ENCODE measurements around the gene CELF2. TPM values are rescaled to one million over a fixed set of nuclear protein-coding genes. Genes with fewer than 3 reads are reported as not detected.

CELF2 gene
- total RNA-seq, 1 donor from 2014 or later: 27.5 TPM

- Mint-ChIP-seq H3K4me3 (ENCODE audit: unreplicated experiment) (no peak overlapping the region), H3K9me3 (ENCODE audit: unreplicated experiment) (no peaks in the 10 kb centered on the region), H3K36me3 (ENCODE audit: low read depth, unreplicated experiment) (no peaks in the 10 kb centered on the region), H3K27ac (ENCODE audit: unreplicated experiment) (peak overlapping the region; percentile 33), H3K27me3 (ENCODE audit: unreplicated experiment) (peaks cover 3% of the 10 kb centered on the region), H3K4me1 (ENCODE audit: unreplicated experiment) (peaks cover 18% of the 10 kb centered on the region)
- no peak for TF ChIP-seq CTCF (IDR thresholded peaks at IDR 0.05; ENCODE audit: unreplicated experiment)
- DNase-seq (ENCODE audit: low spot score): no peak
These were observed 2.2 kb upstream of the CELF2 start for GRCh38 chr10:11015446-11015934.

- Mint-ChIP-seq H3K27ac (ENCODE audit: unreplicated experiment) (peak overlapping the region; percentile 9), H3K36me3 (ENCODE audit: low read depth, unreplicated experiment) (no peaks in the 10 kb centered on the region), H3K27me3 (ENCODE audit: unreplicated experiment) (peaks cover 3% of the 10 kb centered on the region), H3K4me3 (ENCODE audit: unreplicated experiment) (peak overlapping the region; percentile 81), H3K4me1 (ENCODE audit: unreplicated experiment) (peaks cover 18% of the 10 kb centered on the region), H3K9me3 (ENCODE audit: unreplicated experiment) (no peaks in the 10 kb centered on the region)
- DNase-seq (ENCODE audit: low spot score): no peak
- TF ChIP-seq CTCF (IDR thresholded peaks at IDR 0.05; ENCODE audit: unreplicated experiment): no peak
These were observed 587 bp upstream of the CELF2 start for GRCh38 chr10:11017000-11017569.

- H3K27ac Mint-ChIP-seq (ENCODE audit: unreplicated experiment): peak overlapping the region; percentile 5
- H3K4me1 Mint-ChIP-seq (ENCODE audit: unreplicated experiment): peaks cover 13% of the 10 kb centered on the region
- no peaks in the 10 kb centered on the region for H3K27me3 Mint-ChIP-seq (ENCODE audit: unreplicated experiment)
- H3K4me3 Mint-ChIP-seq (ENCODE audit: unreplicated experiment): peak overlapping the region; percentile 92
- H3K9me3 Mint-ChIP-seq (ENCODE audit: unreplicated experiment): no peaks in the 10 kb centered on the region
- H3K36me3 Mint-ChIP-seq (ENCODE audit: low read depth, unreplicated experiment): no peaks in the 10 kb centered on the region
- TF ChIP-seq CTCF (IDR thresholded peaks at IDR 0.05; ENCODE audit: unreplicated experiment): no peak
- DNase-seq (ENCODE audit: low spot score): peak; percentile 41
These were observed 765 bp downstream of the CELF2 start for GRCh38 chr10:11018432-11018841.

GRCh38 chr10:11018855-11019631 lies 1.4 kb downstream of the CELF2 start:
- peak overlapping the region; percentile 5 for H3K27ac Mint-ChIP-seq (ENCODE audit: unreplicated experiment)
- no peaks in the 10 kb centered on the region for H3K27me3 Mint-ChIP-seq (ENCODE audit: unreplicated experiment)
- peak overlapping the region; percentile 92 for H3K4me3 Mint-ChIP-seq (ENCODE audit: unreplicated experiment)
- H3K4me1 Mint-ChIP-seq (ENCODE audit: unreplicated experiment): peaks cover 14% of the 10 kb centered on the region
- no peak for DNase-seq (ENCODE audit: low spot score)
- no peak for TF ChIP-seq CTCF (IDR thresholded peaks at IDR 0.05; ENCODE audit: unreplicated experiment)
- H3K36me3 Mint-ChIP-seq (ENCODE audit: low read depth, unreplicated experiment): no peaks in the 10 kb centered on the region
- H3K9me3 Mint-ChIP-seq (ENCODE audit: unreplicated experiment): no peaks in the 10 kb centered on the region
